K562 (cell line): ENCODE results near the gene PSME1.

Experiments used
- BHLHE40 ChIP-seq: IDR thresholded peaks from 2 replicates; pipeline ENCODE4 v1.6.1; 2011; ENCODE audit warnings: low read length, improper control_type of control experiment
- CBX2 ChIP-seq: fragments of 200-600 bp; sonication (generic); IDR thresholded peaks from one replicate; pipeline ENCODE4 v1.6.1; 2012; ENCODE audit warnings: mild to moderate bottlenecking, low read length, inconsistent platforms; ENCODE audit not compliant: insufficient read depth, poor library complexity, severe bottlenecking
- IRF2 ChIP-seq: sonication (generic); formaldehyde crosslinking; IDR thresholded peaks from 2 replicates; pipeline ENCODE4 v1.8.1; 2022; ENCODE audit warnings: mild to moderate bottlenecking, missing genetic modification reagents
- KDM2B ChIP-seq: fragments of 250-450 bp; sonication (Bioruptor Pico); IDR thresholded peaks from 2 replicates; pipeline ENCODE4 v1.8.0; 2021; ENCODE audit warnings: mild to moderate bottlenecking, moderate library complexity
- KLF10 ChIP-seq: fragments of 250-450 bp; sonication (Bioruptor Pico); IDR thresholded peaks from 2 replicates; pipeline ENCODE4 v1.6.1; 2021; ENCODE audit warnings: matching md5 sums
- MAFK ChIP-seq: IDR thresholded peaks from 2 replicates; pipeline ENCODE4 v1.6.1; 2011; ENCODE audit warnings: low read length, improper control_type of control experiment
- MTA3 ChIP-seq: fragments of 450-650 bp; formaldehyde crosslinking; IDR thresholded peaks from 2 replicates; pipeline ENCODE4 v1.6.1; 2017; ENCODE audit warnings: mild to moderate bottlenecking, borderline replicate concordance
- POLR2A ChIP-seq: fragments of 450-650 bp; conservative IDR thresholded peaks from 2 replicates; pipeline ENCODE4 v1.6.1; 2016
- TEAD4 ChIP-seq, 2 experiments: sonication (generic) in 1 of 2; formaldehyde crosslinking in 1 of 2; IDR thresholded peaks; 2 replicates each; pipeline versions ENCODE4 v1.6.1 to v1.8.0; 2012 to 2022; ENCODE audit warnings: borderline replicate concordance in 1 of 2, inconsistent platforms in 1 of 2, low read length in 1 of 2, mild to moderate bottlenecking in 1 of 2, missing genetic modification reagents in 1 of 2
- TF ChIP-seq, protein P1 (sequence below), 3 experiments: IDR thresholded peaks in 2 of 3; conservative IDR thresholded peaks in 1 of 3; 2 replicates each; pipeline ENCODE4 v1.5.1; 2011 to 2012; ENCODE audit warnings: low read length in 3 of 3, mild to moderate bottlenecking in 3 of 3, control low read depth in 2 of 3, improper control_type of control experiment in 1 of 3, inconsistent platforms in 1 of 3, low read depth in 1 of 3, mixed read lengths in 1 of 3, moderate library complexity in 1 of 3; ENCODE audit not compliant: insufficient read depth in 2 of 3
- TF ChIP-seq, protein P2 (sequence below): conservative IDR thresholded peaks from 2 replicates; pipeline ENCODE4 v1.6.1; 2011; ENCODE audit warnings: low read depth, mild to moderate bottlenecking, low read length; ENCODE audit not compliant: control insufficient read depth

DNA sequence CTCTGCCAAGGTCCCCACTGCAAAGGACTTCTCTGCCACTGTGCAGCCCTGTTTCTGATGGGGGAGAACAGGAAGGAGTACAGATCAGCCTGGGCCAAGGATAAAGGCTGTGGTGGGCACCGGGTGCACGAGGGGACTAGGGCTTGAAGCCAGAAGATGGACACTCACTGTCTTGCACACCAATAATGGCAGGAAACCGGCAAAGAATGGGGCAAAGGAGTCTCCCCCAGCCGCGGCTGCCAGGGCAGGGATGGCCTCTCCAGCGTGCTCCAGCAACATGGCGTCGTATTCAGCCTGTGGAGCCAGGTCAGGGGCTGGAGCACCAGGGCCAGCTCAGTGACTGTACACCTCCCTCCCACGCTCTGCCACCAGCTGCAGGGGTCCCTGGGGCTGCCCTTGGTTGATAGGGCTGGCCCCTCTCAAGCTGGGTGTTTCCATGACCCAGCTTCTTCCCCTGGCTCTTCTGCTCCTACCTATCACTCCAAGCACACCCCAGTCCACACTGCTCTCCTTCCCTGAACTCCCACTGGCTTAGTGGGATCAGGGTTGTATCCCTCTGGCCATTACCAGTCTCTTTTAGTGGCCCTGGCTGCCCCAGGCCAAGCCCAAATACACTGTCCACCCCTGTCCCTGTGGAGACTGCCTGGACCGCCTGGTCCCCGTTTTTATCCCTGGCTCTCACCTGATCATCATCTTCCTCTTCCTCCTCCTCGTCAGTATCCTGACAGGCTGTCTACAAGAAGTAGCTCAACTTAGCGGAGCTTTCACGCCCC is 46.3 kb downstream of the PSME1 start:
- TF ChIP-seq TEAD4 (IDR thresholded peaks at IDR 0.05; ENCODE audit: low read length) (no peak), TEAD4 (CRISPR knock-in tag; IDR thresholded peaks at IDR 0.05; ENCODE audit: borderline replicate concordance) (no peak), MAFK (no peak), CBX2 (no peak), KLF10 (CRISPR knock-in tag) (no peak), MTA3 (no peak), KDM2B (CRISPR knock-in tag) (no peak), IRF2 (CRISPR knock-in tag) (no peak), POLR2A (no peak), BHLHE40 (no peak)
- TF ChIP-seq, protein P1, sequence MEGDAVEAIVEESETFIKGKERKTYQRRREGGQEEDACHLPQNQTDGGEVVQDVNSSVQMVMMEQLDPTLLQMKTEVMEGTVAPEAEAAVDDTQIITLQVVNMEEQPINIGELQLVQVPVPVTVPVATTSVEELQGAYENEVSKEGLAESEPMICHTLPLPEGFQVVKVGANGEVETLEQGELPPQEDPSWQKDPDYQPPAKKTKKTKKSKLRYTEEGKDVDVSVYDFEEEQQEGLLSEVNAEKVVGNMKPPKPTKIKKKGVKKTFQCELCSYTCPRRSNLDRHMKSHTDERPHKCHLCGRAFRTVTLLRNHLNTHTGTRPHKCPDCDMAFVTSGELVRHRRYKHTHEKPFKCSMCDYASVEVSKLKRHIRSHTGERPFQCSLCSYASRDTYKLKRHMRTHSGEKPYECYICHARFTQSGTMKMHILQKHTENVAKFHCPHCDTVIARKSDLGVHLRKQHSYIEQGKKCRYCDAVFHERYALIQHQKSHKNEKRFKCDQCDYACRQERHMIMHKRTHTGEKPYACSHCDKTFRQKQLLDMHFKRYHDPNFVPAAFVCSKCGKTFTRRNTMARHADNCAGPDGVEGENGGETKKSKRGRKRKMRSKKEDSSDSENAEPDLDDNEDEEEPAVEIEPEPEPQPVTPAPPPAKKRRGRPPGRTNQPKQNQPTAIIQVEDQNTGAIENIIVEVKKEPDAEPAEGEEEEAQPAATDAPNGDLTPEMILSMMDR (IDR thresholded peaks at IDR 0.05 in 2 of 3, conservative IDR thresholded peaks at IDR 0.05 in 1 of 3; ENCODE audit: insufficient read depth in 2 of 3, low read depth in 1 of 3, low read length in 3 of 3): no peak
- TF ChIP-seq, protein P2, sequence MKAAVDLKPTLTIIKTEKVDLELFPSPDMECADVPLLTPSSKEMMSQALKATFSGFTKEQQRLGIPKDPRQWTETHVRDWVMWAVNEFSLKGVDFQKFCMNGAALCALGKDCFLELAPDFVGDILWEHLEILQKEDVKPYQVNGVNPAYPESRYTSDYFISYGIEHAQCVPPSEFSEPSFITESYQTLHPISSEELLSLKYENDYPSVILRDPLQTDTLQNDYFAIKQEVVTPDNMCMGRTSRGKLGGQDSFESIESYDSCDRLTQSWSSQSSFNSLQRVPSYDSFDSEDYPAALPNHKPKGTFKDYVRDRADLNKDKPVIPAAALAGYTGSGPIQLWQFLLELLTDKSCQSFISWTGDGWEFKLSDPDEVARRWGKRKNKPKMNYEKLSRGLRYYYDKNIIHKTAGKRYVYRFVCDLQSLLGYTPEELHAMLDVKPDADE: no peak
